Muscle layer of duodenum (tissue), 2 donors: ENCODE data around the gene MAL.

Experiments used
- H3K27ac ChIP-seq: one replicate; pipeline ENCODE4 v1.7.0; 2013; ENCODE audit warnings: mild to moderate bottlenecking, low read length
- H3K27me3 ChIP-seq: one replicate; pipeline ENCODE4 v1.7.0; 2013; ENCODE audit warnings: low read depth, mild to moderate bottlenecking, control low read depth, low read length
- H3K36me3 ChIP-seq, 2 donors: one replicate each; pipeline ENCODE4 v1.7.0; 2013; ENCODE audit warnings: low read length in 2 of 2, control low read depth in 1 of 2, mild to moderate bottlenecking in 1 of 2; ENCODE audit not compliant: insufficient read depth in 2 of 2, control insufficient read depth in 1 of 2
- H3K4me1 ChIP-seq, 2 donors: one replicate each; pipeline ENCODE4 v1.7.0; 2013; ENCODE audit warnings: low read length in 2 of 2, mild to moderate bottlenecking in 2 of 2, control low read depth in 1 of 2, moderate library complexity in 1 of 2; ENCODE audit not compliant: insufficient read depth in 2 of 2, control insufficient read depth in 1 of 2
- H3K4me3 ChIP-seq, 2 donors: one replicate each; pipeline ENCODE4 v1.7.0; 2013; ENCODE audit warnings: low read length in 2 of 2, low read depth in 1 of 2, mild to moderate bottlenecking in 1 of 2
- H3K9me3 ChIP-seq, 2 donors: one replicate each; pipeline ENCODE4 v1.7.0; 2013; ENCODE audit warnings: low read length in 2 of 2, control low read depth in 1 of 2, mild to moderate bottlenecking in 1 of 2; ENCODE audit not compliant: control insufficient read depth in 1 of 2
- donor health status: healthy.

MAL gene

GRCh38 chr2:95025406-95026319, at the start of gene MAL:
Gene MAL, plus strand, starts transcription at chr2:95025708. Its CDS starts 85 bp downstream, at chr2:95025793.
- H3K4me1 ChIP-seq, result peaks cover 0 to 20% of the 10 kb centered on the region in 2 donors
- H3K4me3 ChIP-seq, result peak within 1 kb of the TSS; percentile 48 to 65
- no peaks in the 10 kb centered on the region for H3K36me3 ChIP-seq
- H3K27ac ChIP-seq, result no peak within 1 kb of the TSS
- H3K27me3 ChIP-seq, result peaks cover 31% of the 10 kb centered on the region
- H3K9me3 ChIP-seq, result no peaks in the 10 kb centered on the region

GRCh38 chr2:94977826-94978225, 47.7 kb upstream of the MAL start:
- Histone ChIP-seq H3K4me1 (no peaks in the 10 kb centered on the region), H3K27me3 (no peaks in the 10 kb centered on the region), H3K27ac (no peak overlapping the region), H3K9me3 (no peaks in the 10 kb centered on the region), H3K36me3 (no peaks in the 10 kb centered on the region), H3K4me3 (no peak overlapping the region)

GRCh38 chr2:94978917-94979316, 46.6 kb upstream of the MAL start:
- Histone ChIP-seq H3K27ac (no peak overlapping the region), H3K4me1 (no peaks in the 10 kb centered on the region), H3K4me3 (no peak overlapping the region), H3K27me3 (no peaks in the 10 kb centered on the region), H3K36me3 (no peaks in the 10 kb centered on the region), H3K9me3 (no peaks in the 10 kb centered on the region)

DNA sequence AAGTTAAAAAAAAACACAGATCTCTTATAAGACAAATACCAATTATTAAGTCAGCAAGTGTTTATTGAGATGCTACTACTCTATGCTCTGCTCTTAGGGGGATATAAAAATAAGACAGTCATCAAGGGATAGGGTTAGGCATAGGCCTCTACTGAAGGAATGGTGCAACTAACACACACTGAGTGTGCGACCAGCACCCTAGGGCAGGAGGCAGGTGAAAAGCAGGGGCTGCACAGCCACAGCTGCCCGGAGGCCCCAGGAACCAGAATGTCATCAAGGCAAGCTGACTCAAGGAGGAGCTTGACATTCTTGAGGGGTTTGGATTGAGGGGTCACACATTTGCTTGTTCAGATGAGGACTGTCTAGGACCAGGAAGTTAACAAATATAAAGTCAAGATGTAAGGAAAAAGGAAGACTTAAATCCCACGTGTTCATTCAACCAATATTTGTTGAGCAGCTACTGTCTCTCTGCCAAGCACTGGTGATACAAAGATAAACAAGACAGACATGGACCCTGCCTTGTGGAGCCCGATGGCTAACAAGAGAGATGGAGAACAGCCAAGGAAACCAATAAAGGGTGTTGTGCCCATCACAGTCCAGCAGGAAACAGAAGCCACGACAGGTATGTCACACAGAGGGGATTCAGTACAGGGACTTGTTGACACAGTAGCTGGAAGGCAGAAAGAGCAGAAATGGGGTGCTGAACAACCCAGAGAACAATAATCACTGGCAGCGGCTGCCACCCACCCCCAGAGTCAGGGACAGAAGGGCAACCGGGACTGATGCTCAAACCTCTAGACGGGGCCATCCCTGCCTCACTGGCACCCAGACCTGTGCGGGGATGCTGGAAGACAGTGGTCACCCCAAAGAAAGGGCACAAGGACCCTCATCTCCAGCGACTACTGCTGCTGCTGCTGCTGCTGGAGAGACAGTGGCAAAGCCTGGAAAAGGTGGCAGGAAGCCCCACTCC, 45.8 kb upstream of the MAL start:
- Histone ChIP-seq H3K27ac (no peak overlapping the region), H3K36me3 (no peaks in the 10 kb centered on the region), H3K4me1 (no peaks in the 10 kb centered on the region), H3K4me3 (no peak overlapping the region), H3K27me3 (no peaks in the 10 kb centered on the region), H3K9me3 (no peaks in the 10 kb centered on the region)

DNA sequence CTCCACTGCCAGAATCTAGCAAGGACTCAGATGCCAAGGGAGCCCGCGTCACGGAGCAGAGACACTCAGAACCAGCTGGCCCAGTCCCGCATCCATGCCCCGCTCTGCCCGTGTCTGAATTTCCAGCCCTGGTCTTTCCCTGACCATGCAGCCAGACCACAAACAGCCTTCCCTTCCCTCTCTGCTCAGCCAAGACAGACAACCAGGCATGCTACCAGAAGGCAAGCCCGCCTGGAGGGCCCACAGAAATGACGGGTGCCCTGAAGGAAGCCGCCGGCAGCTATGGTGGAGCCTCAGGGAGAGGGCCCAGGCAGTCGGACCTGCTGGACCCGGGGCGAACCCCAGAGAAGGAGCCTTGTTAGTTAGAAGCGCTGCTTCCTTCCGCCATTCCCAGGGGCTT, 45.1 kb upstream of the MAL start:
- no peaks in the 10 kb centered on the region for H3K9me3 ChIP-seq
- H3K27me3 ChIP-seq, result no peaks in the 10 kb centered on the region
- H3K27ac ChIP-seq, result no peak overlapping the region
- H3K36me3 ChIP-seq, result no peaks in the 10 kb centered on the region
- H3K4me1 ChIP-seq, result no peaks in the 10 kb centered on the region
- H3K4me3 ChIP-seq, result no peak overlapping the region

- Histone ChIP-seq H3K4me3 (no peak overlapping the region), H3K27me3 (no peaks in the 10 kb centered on the region), H3K9me3 (no peaks in the 10 kb centered on the region), H3K27ac (no peak overlapping the region), H3K4me1 (no peaks in the 10 kb centered on the region), H3K36me3 (no peaks in the 10 kb centered on the region)
These were observed 43.4 kb upstream of the MAL start for GRCh38 chr2:94982156-94982555.

DNA sequence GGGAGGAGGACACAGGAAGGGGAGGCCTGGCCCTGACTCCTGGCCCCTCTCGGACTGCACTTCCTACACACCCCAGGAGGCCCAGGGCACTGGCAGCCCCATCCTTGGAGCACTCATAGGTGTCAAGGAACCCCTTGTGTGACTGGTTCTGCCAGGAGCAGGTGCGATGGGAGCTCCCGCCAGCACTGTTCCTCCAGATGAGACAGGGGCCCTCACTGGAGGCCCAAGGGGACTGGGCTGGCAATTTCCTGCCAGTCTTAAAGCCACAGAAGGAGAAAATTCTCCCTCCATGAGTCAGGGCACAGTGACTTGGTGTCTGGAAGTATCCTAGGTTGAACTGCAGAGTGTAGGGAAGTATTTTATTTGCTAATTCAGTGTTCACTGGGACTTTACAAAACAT, 42.8 kb upstream of the MAL start:
- no peaks in the 10 kb centered on the region for H3K27me3 ChIP-seq
- no peak overlapping the region for H3K27ac ChIP-seq
- no peak overlapping the region for H3K4me3 ChIP-seq
- no peaks in the 10 kb centered on the region for H3K4me1 ChIP-seq
- H3K36me3 ChIP-seq, result no peaks in the 10 kb centered on the region
- no peaks in the 10 kb centered on the region for H3K9me3 ChIP-seq

DNA sequence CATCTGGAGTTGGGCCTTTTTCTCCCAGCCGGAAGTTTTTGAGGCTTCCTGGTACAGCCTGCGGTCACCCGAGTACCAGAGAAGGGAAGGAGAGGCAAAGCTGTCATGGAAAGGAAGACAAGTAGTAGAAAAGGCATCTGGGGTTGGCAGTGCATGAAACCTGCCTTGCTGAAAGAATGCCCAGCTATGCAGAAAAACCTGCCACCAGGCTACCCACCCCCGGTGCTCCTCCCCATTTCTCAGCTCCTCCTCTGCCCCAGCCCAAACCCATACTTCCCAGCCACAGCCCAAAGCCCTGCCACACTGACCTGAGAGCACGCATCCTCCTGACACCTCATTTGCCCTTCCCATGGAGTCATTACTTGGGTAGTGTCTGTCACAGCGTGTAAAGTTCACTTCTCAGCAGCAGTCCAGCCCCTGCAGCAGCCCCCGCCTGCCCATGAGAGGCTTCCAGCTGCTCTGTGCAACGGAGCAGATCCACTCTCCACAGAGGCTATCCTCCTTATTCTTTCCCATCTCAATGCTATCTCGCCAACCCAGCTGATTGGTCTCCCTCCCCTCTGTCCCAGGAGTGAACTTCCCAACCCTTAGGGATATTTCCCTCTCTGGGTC, 40.4 kb upstream of the MAL start:
- Histone ChIP-seq H3K9me3 (no peaks in the 10 kb centered on the region), H3K27me3 (no peaks in the 10 kb centered on the region), H3K27ac (no peak overlapping the region), H3K4me3 (no peak overlapping the region), H3K36me3 (no peaks in the 10 kb centered on the region), H3K4me1 (no peaks in the 10 kb centered on the region)

- no peaks in the 10 kb centered on the region for H3K36me3 ChIP-seq
- no peak overlapping the region for H3K4me3 ChIP-seq
- H3K9me3 ChIP-seq, result no peaks in the 10 kb centered on the region
- H3K4me1 ChIP-seq, result no peaks in the 10 kb centered on the region
- no peak overlapping the region for H3K27ac ChIP-seq
- H3K27me3 ChIP-seq, result no peaks in the 10 kb centered on the region
These were observed 39.9 kb upstream of the MAL start for GRCh38 chr2:94985636-94986035.

DNA sequence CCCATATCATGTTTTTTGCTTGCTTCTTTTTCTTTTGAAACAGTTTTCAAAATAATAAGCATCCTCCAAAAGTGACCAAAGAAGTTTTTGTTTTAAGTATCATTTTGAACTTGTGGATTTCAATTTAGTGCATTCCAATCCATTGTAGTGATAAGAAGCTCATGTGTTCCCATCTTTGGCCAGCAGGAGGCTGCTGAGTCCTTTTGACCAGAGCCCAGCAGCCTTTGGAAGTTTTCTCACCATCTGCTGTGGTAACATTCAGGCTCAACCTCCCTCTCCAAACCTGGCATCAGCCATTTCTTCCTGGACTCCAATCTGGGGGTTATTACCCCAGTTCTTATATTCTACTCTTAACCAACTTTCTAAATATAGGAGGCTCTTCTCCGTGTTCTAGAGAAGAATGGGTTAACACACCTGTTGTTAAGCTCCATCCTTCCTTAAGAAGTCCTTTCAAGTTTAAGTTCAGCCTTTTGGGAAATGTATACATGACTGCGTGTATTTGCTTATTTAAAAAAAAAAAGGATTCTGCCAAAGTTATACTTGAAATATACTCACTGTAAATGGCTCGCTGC, 39.0 kb upstream of the MAL start:
- no peak overlapping the region for H3K27ac ChIP-seq
- no peak overlapping the region for H3K4me3 ChIP-seq
- H3K27me3 ChIP-seq, result no peaks in the 10 kb centered on the region
- no peaks in the 10 kb centered on the region for H3K4me1 ChIP-seq
- no peaks in the 10 kb centered on the region for H3K9me3 ChIP-seq
- no peaks in the 10 kb centered on the region for H3K36me3 ChIP-seq
